KMS-11 (cell line): ENCODE data around the gene TMEM106C.

Experiments
- H2AFZ ChIP-seq: fragments of 200-600 bp; sonication (generic); 2 replicates; pipeline ENCODE4 v1.6.1; 2016; ENCODE audit warnings: antibody characterized with exemption, mixed run types, low read depth
- H3K27ac ChIP-seq: fragments of 200-600 bp; sonication (generic); 2 replicates; pipeline ENCODE4 v1.6.1; 2016; ENCODE audit warnings: mild to moderate bottlenecking, mixed run types
- H3K27me3 ChIP-seq: fragments of 200-600 bp; sonication (generic); 2 replicates; pipeline ENCODE4 v1.6.1; 2017; ENCODE audit warnings: mild to moderate bottlenecking, low read depth, mixed run types, moderate library complexity; ENCODE audit not compliant: insufficient read depth
- H3K36me3 ChIP-seq: fragments of 200-600 bp; sonication (generic); 2 replicates; pipeline ENCODE4 v1.6.1; 2017; ENCODE audit warnings: mild to moderate bottlenecking, mixed run types; ENCODE audit not compliant: insufficient read depth
- H3K4me1 ChIP-seq: fragments of 200-600 bp; sonication (generic); 2 replicates; pipeline ENCODE4 v1.6.1; 2016; ENCODE audit warnings: mild to moderate bottlenecking, low read depth, mixed run types; ENCODE audit not compliant: poor library complexity, severe bottlenecking
- H3K4me2 ChIP-seq: fragments of 200-600 bp; sonication (generic); 2 replicates; pipeline ENCODE4 v1.7.0; 2016; ENCODE audit warnings: mild to moderate bottlenecking, mixed run types
- H3K4me3 ChIP-seq: fragments of 200-600 bp; sonication (generic); IDR thresholded peaks from 2 replicates; pipeline ENCODE4 v1.6.1; 2017; ENCODE audit warnings: low read depth, low read length, mixed read lengths; ENCODE audit not compliant: insufficient read depth
- H3K79me2 ChIP-seq: fragments of 200-600 bp; sonication (generic); 2 replicates; pipeline ENCODE4 v1.6.1; 2016; ENCODE audit warnings: low read depth, mixed run types; ENCODE audit not compliant: insufficient read depth
- H3K9ac ChIP-seq: fragments of 200-600 bp; sonication (generic); 2 replicates; pipeline ENCODE4 v1.6.1; 2016; ENCODE audit warnings: mild to moderate bottlenecking, mixed run types
- H4K20me1 ChIP-seq: fragments of 200-600 bp; sonication (generic); 2 replicates; pipeline ENCODE4 v1.6.1; 2016; ENCODE audit warnings: mild to moderate bottlenecking, mixed run types; ENCODE audit not compliant: insufficient read depth
- CTCF ChIP-seq: fragments of 200-600 bp; sonication (generic); conservative IDR thresholded peaks from 2 replicates; pipeline ENCODE4 v1.6.1; 2017; ENCODE audit warnings: low read depth, mild to moderate bottlenecking, antibody characterized with exemption, low read length, moderate library complexity, mixed read lengths

Gene TMEM106C

GRCh38 chr12:47942614-47943225 is 20.7 kb upstream of the TMEM106C start:
- no peak overlapping the region for H3K4me2 ChIP-seq
- H3K79me2 ChIP-seq: no peaks in the 10 kb centered on the region
- H3K9ac ChIP-seq: no peak overlapping the region
- no peak overlapping the region for H2AFZ ChIP-seq
- H3K36me3 ChIP-seq: no peaks in the 10 kb centered on the region
- TF ChIP-seq CTCF: no peak
- no peaks in the 10 kb centered on the region for H3K27me3 ChIP-seq
- H3K4me3 ChIP-seq: no peak overlapping the region
- H4K20me1 ChIP-seq: no peaks in the 10 kb centered on the region
- H3K4me1 ChIP-seq: no peaks in the 10 kb centered on the region
- no peak overlapping the region for H3K27ac ChIP-seq

DNA sequence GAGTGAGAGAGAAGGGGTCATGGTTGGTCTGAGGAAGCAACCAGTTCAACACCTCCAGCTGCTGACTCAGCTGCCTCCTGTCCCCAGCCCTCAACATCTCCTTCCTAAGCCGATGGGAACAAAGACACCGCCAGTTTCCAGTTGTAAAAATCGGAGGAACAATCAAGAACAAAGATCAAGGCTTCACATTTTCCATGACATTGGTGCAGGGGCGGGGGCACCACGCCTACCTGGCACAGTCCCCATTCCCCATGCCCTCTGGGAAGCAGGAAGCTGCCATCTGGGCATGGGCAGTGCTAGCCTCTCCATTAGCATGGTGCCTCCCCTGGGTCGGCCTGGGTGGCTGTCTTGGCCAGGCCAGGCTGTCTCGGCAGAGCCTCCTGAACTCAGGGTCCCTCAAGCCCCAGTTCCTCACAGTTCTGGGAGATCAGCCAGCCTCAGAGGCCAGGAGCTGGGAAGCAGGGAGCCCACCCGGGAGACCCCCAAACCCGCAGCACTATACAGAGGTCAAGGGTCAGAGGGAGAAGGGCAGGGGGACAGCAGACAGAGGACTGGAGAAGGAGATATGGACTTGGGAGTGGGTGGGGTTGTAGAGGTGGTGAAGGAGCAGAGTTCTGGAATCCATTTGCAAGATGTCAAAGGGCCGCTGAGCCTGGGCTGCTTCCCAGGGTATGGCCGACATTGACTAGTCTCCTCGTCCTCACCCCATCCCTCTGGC is 19.6 kb upstream of the TMEM106C start:
- no peak for TF ChIP-seq CTCF
- H3K4me3 ChIP-seq: no peak overlapping the region
- H3K36me3 ChIP-seq: no peaks in the 10 kb centered on the region
- H2AFZ ChIP-seq: no peak overlapping the region
- no peak overlapping the region for H3K4me2 ChIP-seq
- H3K27me3 ChIP-seq: no peaks in the 10 kb centered on the region
- H3K27ac ChIP-seq: no peak overlapping the region
- no peaks in the 10 kb centered on the region for H3K4me1 ChIP-seq
- H4K20me1 ChIP-seq: no peaks in the 10 kb centered on the region
- H3K79me2 ChIP-seq: no peaks in the 10 kb centered on the region
- H3K9ac ChIP-seq: no peak overlapping the region

- Histone ChIP-seq H3K4me1 (peaks cover 8% of the 10 kb centered on the region), H3K4me3 (no peak overlapping the region), H3K9ac (no peak overlapping the region), H3K27ac (no peak overlapping the region), H4K20me1 (no peaks in the 10 kb centered on the region), H3K79me2 (no peaks in the 10 kb centered on the region), H3K36me3 (no peaks in the 10 kb centered on the region), H2AFZ (no peak overlapping the region), H3K4me2 (no peak overlapping the region), H3K27me3 (no peaks in the 10 kb centered on the region)
- TF ChIP-seq CTCF: no peak
Observed at GRCh38 chr12:47944685-47945340, 18.6 kb upstream of the TMEM106C start.

DNA sequence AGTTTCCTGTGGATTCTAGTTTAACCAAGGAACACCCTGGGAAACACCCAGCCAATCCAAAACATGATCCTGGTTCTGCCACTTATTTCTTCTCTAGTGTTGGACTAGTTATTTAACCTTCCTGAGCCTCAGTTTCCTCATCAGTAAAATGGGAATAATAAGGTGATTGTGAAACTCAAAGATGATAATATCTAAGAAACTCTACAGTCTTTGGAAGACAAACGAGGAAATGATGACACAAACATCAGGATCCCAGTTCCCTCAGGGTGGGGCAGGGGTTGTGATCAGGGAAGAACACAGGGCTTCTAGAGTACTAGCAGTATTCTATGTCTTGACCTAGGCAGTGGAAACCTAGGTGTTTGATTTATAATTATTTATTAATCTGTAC is 18.1 kb upstream of the TMEM106C start:
- H3K4me1 ChIP-seq: peaks cover 8% of the 10 kb centered on the region
- no peak for TF ChIP-seq CTCF
- no peak overlapping the region for H3K4me3 ChIP-seq
- no peak overlapping the region for H3K9ac ChIP-seq
- no peaks in the 10 kb centered on the region for H4K20me1 ChIP-seq
- H3K36me3 ChIP-seq: no peaks in the 10 kb centered on the region
- H3K27me3 ChIP-seq: no peaks in the 10 kb centered on the region
- H3K27ac ChIP-seq: no peak overlapping the region
- no peak overlapping the region for H2AFZ ChIP-seq
- no peak overlapping the region for H3K4me2 ChIP-seq
- H3K79me2 ChIP-seq: no peaks in the 10 kb centered on the region
